GM12878 (cell line): ENCODE results near the gene TOP1. TPM values are rescaled to one million over a fixed set of nuclear protein-coding genes. Genes with fewer than 3 reads are reported as not detected.

Experiments used
- ATAC-seq: fragments of 200-7000 bp; cut with Tn5 transposase; 3 replicates; pipeline ENCODE4 v1.9.1; 2020; ENCODE audit warnings: mild to moderate bottlenecking, moderate library complexity
- BruUV-seq: library from RNA; stranded (reverse); fragments of 400-500 nt; replicated peaks from 2 replicates; lab custom pipeline; 2021; lab: Mats Ljungman, UMichigan
- CTCF ChIA-PET: fragments of 300-600 bp; sonication (Branson Sonifier 250); formaldehyde crosslinking; extraction: SDS; loops from one replicate; lab custom pipeline; 2021; ENCODE audit warnings: inconsistent platforms; lab: Yijun Ruan, JAX
- POLR2A ChIA-PET: fragments of 350-600 bp; formaldehyde crosslinking; extraction: SDS; loops from one replicate; lab custom pipeline; 2021; ENCODE audit warnings: inconsistent platforms; lab: Charles Lee
- RAD21 ChIA-PET: fragments of 300-600 bp; sonication (Branson Sonifier 250); formaldehyde crosslinking; loops from one replicate; lab custom pipeline; 2023; ENCODE audit warnings: antibody characterized with exemption; ENCODE audit not compliant: unreplicated experiment; lab: Charles Lee
- SMC1A ChIA-PET: fragments of 300-600 bp; sonication (Branson Sonifier 250); formaldehyde crosslinking; loops from one replicate; lab custom pipeline; 2023; ENCODE audit not compliant: unreplicated experiment, uncharacterized antibody; lab: Charles Lee
- DNase-seq: peaks from one replicate; pipeline ENCODE4 v3.0.0-alpha.2; 2011; ENCODE audit warnings: low read depth, low spot score
- FAIRE-seq: peaks from 3 replicates; lab custom pipeline; 2011; peaks lifted over from hg19 to GRCh38; lab: Jason Lieb, UNC
- H2AFZ ChIP-seq: 2 replicates; pipeline ENCODE4 v1.6.0; 2011; ENCODE audit warnings: low read depth, low read length, control low read depth; ENCODE audit not compliant: control insufficient read depth
- H3K27ac ChIP-seq: 2 replicates; pipeline ENCODE4 v1.5.1; 2011; ENCODE audit warnings: control low read depth; ENCODE audit not compliant: control insufficient read depth, insufficient read depth
- H3K27me3 ChIP-seq, 2 experiments: replicated peaks in 1 of 2; 2 replicates each; pipeline versions ENCODE4 v1.6.0 to v1.6.1; 2011; ENCODE audit warnings: low read length in 1 of 2; ENCODE audit not compliant: control insufficient read depth in 2 of 2, insufficient read depth in 2 of 2
- H3K36me3 ChIP-seq, 2 experiments: 2 replicates each; pipeline ENCODE4 v1.5.1; 2011; ENCODE audit warnings: low read length in 1 of 2; ENCODE audit not compliant: control insufficient read depth in 2 of 2, insufficient read depth in 2 of 2
- H3K4me1 ChIP-seq: 2 replicates; pipeline ENCODE4 v1.6.1; 2011; ENCODE audit warnings: mild to moderate bottlenecking, low read length, moderate library complexity, mixed read lengths; ENCODE audit not compliant: control insufficient read depth, insufficient read depth
- H3K4me2 ChIP-seq: 2 replicates; pipeline ENCODE4 v1.6.0; 2011; ENCODE audit warnings: control low read depth; ENCODE audit not compliant: control insufficient read depth, insufficient read depth
- H3K4me3 ChIP-seq: fragments of 200-600 bp; sonication (generic); 2 replicates; pipeline ENCODE4 v1.5.1; 2016
- H3K79me2 ChIP-seq: 2 replicates; pipeline ENCODE4 v1.6.0; 2011; ENCODE audit warnings: low read length; ENCODE audit not compliant: control insufficient read depth, insufficient read depth
- H3K9ac ChIP-seq: 2 replicates; pipeline ENCODE4 v1.8.0; 2011; ENCODE audit warnings: low read length, control low read depth, mixed read lengths; ENCODE audit not compliant: control insufficient read depth, insufficient read depth
- H3K9me3 ChIP-seq: replicated peaks from 3 replicates; pipeline ENCODE4 v1.5.1; 2011; ENCODE audit warnings: mild to moderate bottlenecking, low read length; ENCODE audit not compliant: control insufficient read depth, insufficient read depth
- H4K20me1 ChIP-seq: 2 replicates; pipeline ENCODE4 v1.6.0; 2011; ENCODE audit not compliant: control insufficient read depth, insufficient read depth
- ASH2L ChIP-seq: fragments of 300-600, 200-600 bp; sonication (generic); IDR thresholded peaks from 2 replicates; pipeline ENCODE4 v1.6.1; 2017; ENCODE audit warnings: low read depth, mild to moderate bottlenecking, borderline replicate concordance
- GATAD2B ChIP-seq: fragments of 450-650 bp; conservative IDR thresholded peaks from 2 replicates; pipeline ENCODE4 v1.6.1; 2017; ENCODE audit warnings: low read depth, mild to moderate bottlenecking, moderate library complexity
- HCFC1 ChIP-seq: fragments of 150-350 bp; IDR thresholded peaks from 2 replicates; pipeline ENCODE4 v1.6.1; 2014; ENCODE audit warnings: low read length
- IKZF1 ChIP-seq: fragments of 450-650 bp; conservative IDR thresholded peaks from 2 replicates; pipeline ENCODE4 v1.6.1; 2017; ENCODE audit warnings: antibody characterized with exemption, mild to moderate bottlenecking
- MYC ChIP-seq: IDR thresholded peaks from 2 replicates; pipeline ENCODE4 v1.6.1; 2011; ENCODE audit warnings: mild to moderate bottlenecking, low read length, moderate library complexity, inconsistent platforms; ENCODE audit not compliant: insufficient read depth, insufficient replicate concordance, insufficient read length, severe bottlenecking
- POLR2A ChIP-seq: IDR thresholded peaks from 2 replicates; pipeline ENCODE4 v1.6.1; 2011; ENCODE audit warnings: low read depth, mild to moderate bottlenecking, low read length
- SRF ChIP-seq, 2 experiments: IDR thresholded peaks; 2 replicates each; pipeline ENCODE4 v1.6.1; 2011; ENCODE audit warnings: low read depth in 2 of 2, low read length in 2 of 2, mild to moderate bottlenecking in 1 of 2, moderate library complexity in 1 of 2
- TCF3 ChIP-seq: IDR thresholded peaks from 2 replicates; pipeline ENCODE4 v1.6.1; 2012; ENCODE audit warnings: low read depth, mild to moderate bottlenecking, low read length, borderline replicate concordance; ENCODE audit not compliant: insufficient read depth
- YBX1 ChIP-seq: fragments of 450-650 bp; IDR thresholded peaks from 2 replicates; pipeline ENCODE4 v1.6.1; 2016; ENCODE audit warnings: antibody characterized with exemption
- ZBTB11 ChIP-seq: fragments of 450-650 bp; formaldehyde crosslinking; IDR thresholded peaks from 2 replicates; pipeline ENCODE4 v1.5.0; 2022; ENCODE audit warnings: mild to moderate bottlenecking, missing genetic modification characterization
- WGBS: methylation state at CpG from one replicate; pipeline ENCODE4 v1.1.6; 2016; ENCODE audit warnings: low lambda C conversion rate; ENCODE audit not compliant: insufficient replicate concordance, insufficient coverage; ENCODE audit errors: missing lambda C conversion rate; 5-methylcytosine and 5-hydroxymethylcytosine counted together
- in situ Hi-C: fragments of 300-500 bp; cut with MboI; formaldehyde crosslinking; loops from 9 replicates; pipeline ENCODE4 v1.14.3; 2018; ENCODE audit warnings: mixed read lengths
- intact Hi-C: fragments of 100-400 bp; cut with micrococcal nuclease; formaldehyde crosslinking; loops from one replicate; pipeline ENCODE4 v1.14.2; 2022; ENCODE audit not compliant: unreplicated experiment
- polyA plus RNA-seq, 11 experiments: library from polyadenylated mRNA; depleted of rRNA in 4 of 11; unstranded in 6 of 11; stranded (reverse) in 5 of 11; fragments of >200 nt; fragmentation: Nextera tagmentation in 4 of 11; fragmentation: Illumina TruSeq in 1 of 11; extraction: Ambion mirVana in 4 of 11; extraction: Trizol in 1 of 11; gene quantifications; 1 replicate in 1 of 11; 2 replicates in 10 of 11; pipeline versions ENCODE4 v1.2.1 to v1.2.3, GENCODE V29; 2011 to 2016; ENCODE audit warnings: inconsistent platforms in 2 of 11, missing spikeins in 2 of 11, low read depth in 1 of 11
- total RNA-seq, 4 experiments: library from RNA; depleted of rRNA in 3 of 4; stranded (reverse); fragments of >200 nt in 3 of 4; fragmentation: Illumina TruSeq in 1 of 4; extraction: Trizol in 1 of 4; gene quantifications; 2 replicates each; pipeline versions ENCODE4 v1.2.1 to v1.2.3, GENCODE V29; 2013 to 2021

The TOP1 gene
- total and polyA plus RNA-seq, 10 of the 15 experiments (the other 5 are each of a cell fraction or from before 2014, with no cell fraction given) = 21.5 to 128 (median 47.3) TPM

GRCh38 chr20:40991181-40991889 lies 37.3 kb upstream of the TOP1 start (continued):
- TF ChIP-seq GATAD2B = peak; percentile 90
- TF ChIP-seq ZBTB11 (CRISPR knock-in tag) = no peak
- 0 out of 2 replicates have a peak, but pooled peaks have one; percentile 27 for TF ChIP-seq TCF3
- TF ChIP-seq MYC = no peak

- RAD21 ChIA-PET = interaction anchor here (0.7 to 19.1 kb wide), 17 partner anchors 10 to 239 kb away, joined by 3 to 696 read pairs (median 29); partner anchors contain the start of gene TOP1
- BruUV-seq = TSS peak; percentile 49
- Histone ChIP-seq H4K20me1 (no peaks in the 10 kb centered on the region), H3K4me2 (no peak overlapping the region), H3K9me3 (no peaks in the 10 kb centered on the region), H3K9ac (no peak overlapping the region), H3K79me2 (no peaks in the 10 kb centered on the region; the same call in 1 of the 2 replicates), H2AFZ (no peak overlapping the region), H3K27ac (peak overlapping the region; percentile 98; the same call in 1 of the 2 replicates), H3K27me3 (no peaks in the 10 kb centered on the region), H3K4me3 (no peak overlapping the region), H3K4me1 (peaks cover 25% of the 10 kb centered on the region), H3K36me3 (no peaks in the 10 kb centered on the region)
- SMC1A ChIA-PET = interaction anchor here (1.4 to 18.6 kb wide), 18 partner anchors 9 to 252 kb away, joined by 3 to 456 read pairs (median 38); partner anchors contain the start of gene TOP1
- TF ChIP-seq HCFC1 (no peak), YBX1 (no peak), ASH2L (no peak), POLR2A (no peak), SRF (IDR thresholded peaks at IDR 0.05; ENCODE audit: low read depth in 2 of 2, low read length in 2 of 2) (no peak), IKZF1 (no peak)
- POLR2A ChIA-PET = interaction anchor here (0.5 to 8.6 kb wide), 18 partner anchors 10 to 206 kb away, joined by 3 to 106 read pairs (median 9); partner anchors contain the start of gene TOP1
- intact Hi-C loops (loop anchor here (5.0 kb wide), 1 partner anchor 55 kb away; no protein-coding TSS in a partner anchor), in situ Hi-C loops (no loop called here)
- CTCF ChIA-PET = interaction anchor here (0.8 to 19.2 kb wide), 18 partner anchors 9 to 314 kb away, joined by 3 to 510 read pairs (median 21); no protein-coding TSS in a partner anchor
- ATAC-seq (no peak), FAIRE-seq (no peak), DNase-seq (no peak)
- WGBS = 100% methylated on average over 2 of the region's 2 CpGs
Observed at GRCh38 chr20:40992349-40993113, 36.1 kb upstream of the TOP1 start.
